ENCODE measurements around the gene ACTR1A. TPM values are rescaled to one million over a fixed set of nuclear protein-coding genes. Genes with fewer than 3 reads are reported as not detected.
"Not testable (repeated sequence)": the region's sequence is repeated elsewhere in the genome, so short reads cannot be mapped to it uniquely, and the experiment has no call there.

The ACTR1A gene
- total and polyA plus RNA-seq, 10 donors, result 25.5 to 90.8 (median 66.8) TPM

GRCh38 chr10:102535481-102536147 lies 33.1 kb upstream of the ACTR1A start:
- WGBS, 5 donors, result 93 to 98% (median 94%) methylated on average over 7 of the region's 7 CpGs
- H3K27me3 ChIP-seq (replicated peaks in 1 of 7), result no peaks in the 10 kb centered on the region
- H3K4me3 ChIP-seq, result no peak overlapping the region
- peaks cover 0 to 32% (median 0%) of the 10 kb centered on the region in 6 donors for H3K36me3 ChIP-seq
- intact Hi-C loops (cut with DNase I; ENCODE audit: low total_unique reads), result no loop called here
- no peak overlapping the region for H3K27ac ChIP-seq
- H3K4me1 ChIP-seq, result peaks cover 0 to 28% (median 7%) of the 10 kb centered on the region in 6 donors
- no peak for TF ChIP-seq POLR2A (IDR thresholded peaks at IDR 0.05)
- TF ChIP-seq POLR2AphosphoS5 (IDR thresholded peaks at IDR 0.05), result no peak
- no peak for TF ChIP-seq CTCF (IDR thresholded peaks at IDR 0.05 in 8 of 11, conservative IDR thresholded peaks at IDR 0.05 in 3 of 11)
- no peaks in the 10 kb centered on the region for H3K9me3 ChIP-seq
- DNase-seq, result peak; percentile 27

DNA sequence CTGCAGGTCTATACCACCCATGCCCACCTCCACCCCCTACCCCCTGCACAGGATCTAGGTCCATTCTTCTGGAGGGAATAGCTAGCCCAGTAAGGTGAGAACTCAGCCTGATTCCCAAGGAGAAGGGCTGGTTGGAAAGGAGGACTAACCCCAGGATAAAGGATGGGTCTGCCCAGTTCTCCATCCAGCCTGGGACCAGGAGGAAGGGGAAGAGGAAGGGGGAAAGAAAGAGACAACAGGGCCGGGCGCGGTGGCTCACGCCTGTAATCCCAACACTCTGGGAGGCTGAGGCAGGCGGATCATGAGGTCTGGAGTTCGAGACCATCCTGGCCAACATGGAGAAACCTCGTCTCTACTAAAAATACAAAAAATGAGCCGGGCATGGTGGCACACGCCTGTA lies 32.5 kb upstream of the ACTR1A start:
- H3K4me3 ChIP-seq; H3K9me3 ChIP-seq; H3K27ac ChIP-seq; H3K27me3 ChIP-seq (replicated peaks in 1 of 7); intact Hi-C loops (cut with DNase I; ENCODE audit: low total_unique reads): not testable (repeated sequence)
- DNase-seq, result peak; percentile 2
- 91 to 98% (median 95%) methylated on average over 9 of the region's 9 CpGs for WGBS, 5 donors
- peaks cover 0 to 32% (median 0%) of the 10 kb centered on the region in 6 donors for H3K36me3 ChIP-seq
- peaks cover 0 to 28% (median 7%) of the 10 kb centered on the region in 6 donors for H3K4me1 ChIP-seq

- no peak for TF ChIP-seq CTCF (IDR thresholded peaks at IDR 0.05 in 8 of 11, conservative IDR thresholded peaks at IDR 0.05 in 3 of 11)
- no peak for TF ChIP-seq POLR2AphosphoS5 (IDR thresholded peaks at IDR 0.05)
- no peak for TF ChIP-seq POLR2A (IDR thresholded peaks at IDR 0.05)
- WGBS, 5 donors, result 64 to 85% (median 77%) methylated on average over 13 of the region's 13 CpGs
Measured at GRCh38 chr10:102534333-102534732, 31.8 kb upstream of the ACTR1A start.

DNA sequence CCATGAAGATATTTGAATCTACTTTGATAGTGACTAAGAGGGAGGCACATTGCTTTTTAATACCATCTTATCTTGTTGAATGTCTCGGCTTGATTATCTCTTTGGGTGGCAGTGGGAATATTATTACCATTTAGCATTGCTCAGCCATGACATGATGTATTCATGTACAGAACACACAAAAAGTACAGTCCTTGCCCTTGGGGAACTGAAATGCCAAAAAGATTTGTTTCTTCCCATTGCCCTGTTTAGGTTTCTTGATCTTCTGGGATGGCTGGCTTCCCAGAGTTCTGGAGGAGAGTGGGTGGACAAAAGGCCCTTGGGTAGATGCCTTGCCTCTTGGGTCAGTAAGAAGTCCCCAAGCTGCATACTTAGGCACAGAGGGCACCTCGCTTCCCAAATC lies 25.0 kb upstream of the ACTR1A start:
- peaks cover 0 to 74% (median 5%) of the 10 kb centered on the region in 6 donors for H3K36me3 ChIP-seq
- H3K27me3 ChIP-seq (replicated peaks in 1 of 7), result no peaks in the 10 kb centered on the region
- no peak for DNase-seq
- intact Hi-C loops (cut with DNase I; ENCODE audit: low total_unique reads), result no loop called here
- no peak overlapping the region for H3K4me3 ChIP-seq
- WGBS, 5 donors, result 90 to 97% (median 93%) methylated on average over 2 of the region's 2 CpGs
- H3K27ac ChIP-seq, result no peak overlapping the region
- H3K4me1 ChIP-seq, result peaks cover 0 to 6% (median 0%) of the 10 kb centered on the region in 6 donors
- no peak for TF ChIP-seq POLR2A (IDR thresholded peaks at IDR 0.05)
- no peak for TF ChIP-seq CTCF (IDR thresholded peaks at IDR 0.05 in 8 of 11, conservative IDR thresholded peaks at IDR 0.05 in 3 of 11)
- no peak for TF ChIP-seq POLR2AphosphoS5 (IDR thresholded peaks at IDR 0.05)
- H3K9me3 ChIP-seq, result no peaks in the 10 kb centered on the region

More at GRCh38 chr10:102534333-102534732, 31.8 kb upstream of the ACTR1A start:
- Histone ChIP-seq H3K27ac (no peak overlapping the region), H3K4me1 (peaks cover 0 to 28% (median 7%) of the 10 kb centered on the region in 6 donors), H3K36me3 (peaks cover 0 to 38% (median 0%) of the 10 kb centered on the region in 6 donors), H3K9me3 (no peaks in the 10 kb centered on the region), H3K27me3 (replicated peaks in 1 of 7) (no peaks in the 10 kb centered on the region), H3K4me3 (no peak overlapping the region)
- peak; percentile 50 for DNase-seq
- intact Hi-C loops (cut with DNase I; ENCODE audit: low total_unique reads), result no loop called here

All from spleen (tissue), 11 donors.